SH-SY5Y (cell line): Measurements from ENCODE around the gene SLC6A18.

Source experiments
- GATA2 ChIP-seq: IDR thresholded peaks from 2 replicates; pipeline ENCODE4 v1.6.1; 2011; ENCODE audit warnings: mild to moderate bottlenecking, low read depth, low read length
- GATA3 ChIP-seq: IDR thresholded peaks from 2 replicates; pipeline ENCODE4 v1.6.1; 2011; ENCODE audit warnings: low read depth, mild to moderate bottlenecking, low read length, moderate library complexity

DNA sequence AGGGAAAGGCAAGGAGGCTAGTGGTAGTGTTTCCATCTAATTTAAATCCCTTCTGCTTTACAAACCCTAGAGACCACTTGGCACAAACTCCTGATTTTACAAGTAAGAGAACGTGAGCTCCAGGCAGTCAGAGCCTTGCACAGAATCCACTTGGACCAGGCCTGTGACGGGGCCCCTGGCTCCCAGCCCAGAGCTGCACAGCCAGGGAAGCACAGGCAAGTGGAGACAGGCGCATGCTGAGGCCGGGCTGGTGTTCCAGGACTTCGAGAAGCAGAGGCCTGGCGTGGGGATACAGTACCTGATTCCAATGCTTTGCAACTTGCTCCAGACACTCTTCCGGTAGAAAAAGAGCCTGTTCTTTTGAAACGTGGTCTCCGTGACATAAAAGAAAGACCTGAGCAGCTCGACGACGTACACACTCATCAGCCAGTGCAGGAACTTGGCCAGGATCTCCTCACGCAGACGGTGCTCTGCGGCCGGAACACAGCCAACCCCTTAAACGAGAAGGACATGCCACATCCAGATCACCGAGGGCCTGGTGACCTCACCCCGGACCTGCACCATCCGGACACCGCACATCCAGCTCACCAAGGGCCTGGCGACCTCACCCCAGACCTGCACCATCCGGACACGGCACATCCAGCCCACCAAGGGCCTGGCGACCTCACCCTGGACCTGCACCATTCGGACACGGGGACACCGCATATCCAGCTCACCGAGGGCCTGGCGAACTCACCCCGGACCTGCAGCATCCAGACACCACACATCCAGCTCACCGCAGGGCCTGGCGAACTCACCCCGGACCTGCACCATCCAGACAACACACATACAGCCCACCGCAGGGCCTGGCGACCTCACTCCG lies 57.2 kb downstream of the SLC6A18 start:
- TF ChIP-seq GATA2: no peak
- TF ChIP-seq GATA3: no peak
